Keratinocyte (primary cell): ENCODE results near the gene DAPK3.

Experiments
- EZH2 ChIP-seq: IDR thresholded peaks from one replicate; pipeline ENCODE4 v1.6.1; 2012; ENCODE audit warnings: inconsistent platforms, mild to moderate bottlenecking, low read length, moderate library complexity
- TF ChIP-seq, protein P1 (sequence below), 3 experiments: IDR thresholded peaks in 1 of 3; conservative IDR thresholded peaks in 1 of 3; optimal IDR thresholded peaks in 1 of 3; 2 replicates in 2 of 3; 3 replicates in 1 of 3; pipeline versions ENCODE3 to v1.5.1; 2011; ENCODE audit warnings: low read length in 3 of 3, mild to moderate bottlenecking in 3 of 3, moderate library complexity in 2 of 3, control low read depth in 1 of 3, inconsistent platforms in 1 of 3; ENCODE audit not compliant: insufficient read depth in 2 of 3; ENCODE audit errors: extremely low read depth in 1 of 3

DNA sequence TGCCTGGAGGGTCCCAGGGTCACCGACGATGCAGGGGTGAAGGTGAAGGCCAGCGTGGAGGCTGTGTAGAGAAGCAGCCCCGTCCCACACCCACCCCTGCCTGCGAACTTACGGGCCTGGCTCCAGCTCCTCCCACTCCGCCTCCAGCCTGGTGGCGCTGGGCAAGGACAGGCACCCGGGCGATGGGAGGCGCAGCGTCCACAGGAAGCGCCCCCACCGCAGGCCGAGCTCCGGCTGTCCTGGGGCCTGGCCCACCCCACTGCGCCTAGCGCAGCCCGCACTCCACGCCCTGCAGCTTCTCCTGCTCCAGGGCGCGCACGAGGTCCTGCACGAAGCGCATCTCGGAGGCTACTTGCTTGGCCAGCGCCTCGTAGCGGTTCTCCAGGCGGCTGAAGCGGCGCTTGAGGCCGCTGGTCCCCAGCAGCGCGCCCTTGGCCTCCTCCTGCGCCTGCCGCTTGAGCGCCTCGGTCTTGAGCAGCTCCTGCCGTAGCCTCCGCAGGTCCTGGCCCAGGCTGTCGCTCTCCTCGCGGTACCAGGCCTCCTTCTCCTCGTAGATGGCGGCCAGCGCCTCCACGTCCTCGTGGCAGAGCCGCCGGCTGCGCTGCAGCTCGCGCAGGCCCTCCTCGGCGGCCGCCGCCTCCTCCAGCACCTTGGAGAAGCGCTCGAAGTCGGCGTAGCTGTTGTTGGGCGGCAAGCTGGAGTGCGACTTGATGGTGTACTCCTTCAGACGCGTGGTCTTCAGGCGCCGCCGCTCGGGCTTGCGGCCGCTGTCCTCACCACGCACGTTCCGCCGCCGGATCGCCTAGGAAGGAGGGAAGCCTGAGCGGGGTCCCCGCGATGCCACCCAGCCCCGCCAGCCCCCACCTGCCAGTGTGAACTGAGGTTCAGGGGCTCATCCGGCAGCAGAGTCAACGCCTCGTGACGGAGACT lies 11.8 kb downstream of the DAPK3 start:
- TF ChIP-seq, protein P1, sequence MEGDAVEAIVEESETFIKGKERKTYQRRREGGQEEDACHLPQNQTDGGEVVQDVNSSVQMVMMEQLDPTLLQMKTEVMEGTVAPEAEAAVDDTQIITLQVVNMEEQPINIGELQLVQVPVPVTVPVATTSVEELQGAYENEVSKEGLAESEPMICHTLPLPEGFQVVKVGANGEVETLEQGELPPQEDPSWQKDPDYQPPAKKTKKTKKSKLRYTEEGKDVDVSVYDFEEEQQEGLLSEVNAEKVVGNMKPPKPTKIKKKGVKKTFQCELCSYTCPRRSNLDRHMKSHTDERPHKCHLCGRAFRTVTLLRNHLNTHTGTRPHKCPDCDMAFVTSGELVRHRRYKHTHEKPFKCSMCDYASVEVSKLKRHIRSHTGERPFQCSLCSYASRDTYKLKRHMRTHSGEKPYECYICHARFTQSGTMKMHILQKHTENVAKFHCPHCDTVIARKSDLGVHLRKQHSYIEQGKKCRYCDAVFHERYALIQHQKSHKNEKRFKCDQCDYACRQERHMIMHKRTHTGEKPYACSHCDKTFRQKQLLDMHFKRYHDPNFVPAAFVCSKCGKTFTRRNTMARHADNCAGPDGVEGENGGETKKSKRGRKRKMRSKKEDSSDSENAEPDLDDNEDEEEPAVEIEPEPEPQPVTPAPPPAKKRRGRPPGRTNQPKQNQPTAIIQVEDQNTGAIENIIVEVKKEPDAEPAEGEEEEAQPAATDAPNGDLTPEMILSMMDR (optimal IDR thresholded peaks at IDR 0.05 in 1 of 3, IDR thresholded peaks at IDR 0.05 in 1 of 3, conservative IDR thresholded peaks at IDR 0.05 in 1 of 3; ENCODE audit: extremely low read depth in 1 of 3, insufficient read depth in 2 of 3, low read length in 3 of 3): no peak
- no peak for TF ChIP-seq EZH2
